Measurements from ENCODE around the gene CAVIN1. TPM values are rescaled to one million over a fixed set of nuclear protein-coding genes. Genes with fewer than 3 reads are reported as not detected.

The CAVIN1 gene
- total and polyA plus RNA-seq, 2 experiments from 2014 or later, result 666 to 1,102 TPM

- peak overlapping the region; percentile 33; the same call in 1 of the 2 replicates for H3K9ac ChIP-seq
- peak overlapping the region; percentile 87 for H3K27ac ChIP-seq
- peaks cover 71% of the 10 kb centered on the region for H3K4me1 ChIP-seq (ENCODE audit: insufficient read depth)
- H3K9me2 ChIP-seq (ENCODE audit: insufficient read depth), result no peaks in the 10 kb centered on the region
- H2AFZ ChIP-seq, result no peak overlapping the region
- peaks cover 89% of the 10 kb centered on the region for H3F3A ChIP-seq (ENCODE audit: insufficient read depth)
- DNase-seq, result peak; percentile 40
- peak overlapping the region; percentile 27 for H3K4me3 ChIP-seq
- peaks cover 99% of the 10 kb centered on the region for H3K79me2 ChIP-seq (ENCODE audit: insufficient read depth)
- peaks cover 26% of the 10 kb centered on the region for H3K36me3 ChIP-seq (ENCODE audit: low read depth)
- H3K9me3 ChIP-seq (ENCODE audit: low read depth), result no peaks in the 10 kb centered on the region
- peak overlapping the region; percentile 63 for H3K4me2 ChIP-seq (ENCODE audit: unreplicated experiment)
- WGBS, 2 experiments (ENCODE audit: low coverage in 1 of 2, low lambda C conversion rate in 2 of 2, missing lambda C conversion rate in 2 of 2), result 16 to 21% methylated on average over 5 of the region's 5 CpGs
- in situ Hi-C loops (cut with MboI), result loop anchor here (10.0 kb wide), 1 partner anchor 82 kb away; no protein-coding TSS in a partner anchor
- H3K27me3 ChIP-seq (replicated peaks; ENCODE audit: insufficient read depth), result no peaks in the 10 kb centered on the region
- peaks cover 45% of the 10 kb centered on the region; the same call in 1 of the 2 replicates for H4K20me1 ChIP-seq (ENCODE audit: insufficient read depth)
- no peak for TF ChIP-seq EZH2 (IDR thresholded peaks at IDR 0.05; ENCODE audit: insufficient read depth, poor library complexity, severe bottlenecking)
- no peak for TF ChIP-seq EZH2phosphoT487 (IDR thresholded peaks at IDR 0.05; ENCODE audit: insufficient read depth, low read depth)
Observed at GRCh38 chr17:42406615-42407288, 16.3 kb downstream of the CAVIN1 start.

GRCh38 chr17:42405963-42406495 is 17.0 kb downstream of the CAVIN1 start:
- H3F3A ChIP-seq (ENCODE audit: insufficient read depth), result peaks cover 86% of the 10 kb centered on the region
- in situ Hi-C loops (cut with MboI), result loop anchor here (10.0 kb wide), 1 partner anchor 81 kb away; no protein-coding TSS in a partner anchor
- H3K27me3 ChIP-seq (replicated peaks; ENCODE audit: insufficient read depth), result no peaks in the 10 kb centered on the region
- H3K4me3 ChIP-seq, result no peak overlapping the region
- H3K36me3 ChIP-seq (ENCODE audit: low read depth), result peaks cover 26% of the 10 kb centered on the region
- no peaks in the 10 kb centered on the region for H3K9me2 ChIP-seq (ENCODE audit: insufficient read depth)
- H3K4me2 ChIP-seq (ENCODE audit: unreplicated experiment), result peak overlapping the region; percentile 46
- no peak for TF ChIP-seq EZH2phosphoT487 (IDR thresholded peaks at IDR 0.05; ENCODE audit: insufficient read depth, low read depth)
- TF ChIP-seq EZH2 (IDR thresholded peaks at IDR 0.05; ENCODE audit: insufficient read depth, poor library complexity, severe bottlenecking), result no peak
- WGBS, 2 experiments (ENCODE audit: low coverage in 1 of 2, low lambda C conversion rate in 2 of 2, missing lambda C conversion rate in 2 of 2), result 27% methylated on average over 26 of the region's 26 CpGs
- no peaks in the 10 kb centered on the region for H3K9me3 ChIP-seq (ENCODE audit: low read depth)
- peak; percentile 89 for DNase-seq
- peaks cover 99% of the 10 kb centered on the region for H3K79me2 ChIP-seq (ENCODE audit: insufficient read depth)
- peak overlapping the region; percentile 38; the same call in 1 of the 2 replicates for H3K9ac ChIP-seq
- peak overlapping the region; percentile 87 for H3K27ac ChIP-seq
- H3K4me1 ChIP-seq (ENCODE audit: insufficient read depth), result peaks cover 68% of the 10 kb centered on the region
- no peak overlapping the region for H2AFZ ChIP-seq
- peaks cover 39% of the 10 kb centered on the region; the same call in 1 of the 2 replicates for H4K20me1 ChIP-seq (ENCODE audit: insufficient read depth)

GRCh38 chr17:42405076-42405475 is 18.0 kb downstream of the CAVIN1 start:
- H3K36me3 ChIP-seq (ENCODE audit: low read depth), result peaks cover 26% of the 10 kb centered on the region
- peaks cover 34% of the 10 kb centered on the region; the same call in 1 of the 2 replicates for H4K20me1 ChIP-seq (ENCODE audit: insufficient read depth)
- in situ Hi-C loops (cut with MboI), result loop anchor here (10.0 kb wide), 1 partner anchor 80 kb away; no protein-coding TSS in a partner anchor

GRCh38 chr17:42404326-42405055 is 18.6 kb downstream of the CAVIN1 start:
- peaks cover 26% of the 10 kb centered on the region for H3K36me3 ChIP-seq (ENCODE audit: low read depth)

More at GRCh38 chr17:42405076-42405475, 18.0 kb downstream of the CAVIN1 start:
- DNase-seq, result no peak
- Histone ChIP-seq H3K27ac (no peak overlapping the region), H2AFZ (no peak overlapping the region), H3F3A (ENCODE audit: insufficient read depth) (peaks cover 86% of the 10 kb centered on the region), H3K79me2 (ENCODE audit: insufficient read depth) (peaks cover 96% of the 10 kb centered on the region), H3K4me2 (ENCODE audit: unreplicated experiment) (no peak overlapping the region), H3K9me2 (ENCODE audit: insufficient read depth) (no peaks in the 10 kb centered on the region), H3K4me3 (no peak overlapping the region), H3K9ac (no peak overlapping the region), H3K27me3 (replicated peaks; ENCODE audit: insufficient read depth) (no peaks in the 10 kb centered on the region), H3K9me3 (ENCODE audit: low read depth) (no peaks in the 10 kb centered on the region), H3K4me1 (ENCODE audit: insufficient read depth) (peaks cover 64% of the 10 kb centered on the region)
- TF ChIP-seq EZH2phosphoT487 (IDR thresholded peaks at IDR 0.05; ENCODE audit: insufficient read depth, low read depth), result no peak
- TF ChIP-seq EZH2 (IDR thresholded peaks at IDR 0.05; ENCODE audit: insufficient read depth, poor library complexity, severe bottlenecking), result no peak
- WGBS, 2 experiments (ENCODE audit: low coverage in 1 of 2, low lambda C conversion rate in 2 of 2, missing lambda C conversion rate in 2 of 2), result 86 to 88% methylated on average over 30 to 35 of the region's 35 CpGs

More at GRCh38 chr17:42404326-42405055, 18.6 kb downstream of the CAVIN1 start:
- 83 to 86% methylated on average over 61 to 63 of the region's 63 CpGs for WGBS, 2 experiments (ENCODE audit: low coverage in 1 of 2, low lambda C conversion rate in 2 of 2, missing lambda C conversion rate in 2 of 2)
- DNase-seq, result no peak
- no peak overlapping the region for H3K4me3 ChIP-seq
- H4K20me1 ChIP-seq (ENCODE audit: insufficient read depth), result peaks cover 30% of the 10 kb centered on the region; the same call in 1 of the 2 replicates
- H3K27ac ChIP-seq, result peak overlapping the region; percentile 20; the same call in 1 of the 2 replicates
- H2AFZ ChIP-seq, result no peak overlapping the region
- H3K9ac ChIP-seq, result no peak overlapping the region
- peaks cover 91% of the 10 kb centered on the region for H3K79me2 ChIP-seq (ENCODE audit: insufficient read depth)
- no peak overlapping the region for H3K4me2 ChIP-seq (ENCODE audit: unreplicated experiment)
- TF ChIP-seq EZH2 (IDR thresholded peaks at IDR 0.05; ENCODE audit: insufficient read depth, poor library complexity, severe bottlenecking) (no peak), EZH2phosphoT487 (IDR thresholded peaks at IDR 0.05; ENCODE audit: insufficient read depth, low read depth) (no peak)
- in situ Hi-C loops (cut with MboI), result loop anchor here (10.0 kb wide), 1 partner anchor 80 kb away; no protein-coding TSS in a partner anchor
- H3F3A ChIP-seq (ENCODE audit: insufficient read depth), result peaks cover 86% of the 10 kb centered on the region
- H3K27me3 ChIP-seq (replicated peaks; ENCODE audit: insufficient read depth), result no peaks in the 10 kb centered on the region
- H3K4me1 ChIP-seq (ENCODE audit: insufficient read depth), result peaks cover 62% of the 10 kb centered on the region
- no peaks in the 10 kb centered on the region for H3K9me3 ChIP-seq (ENCODE audit: low read depth)
- no peaks in the 10 kb centered on the region for H3K9me2 ChIP-seq (ENCODE audit: insufficient read depth)
